Activated naive CD4-positive, alpha-beta T cell treated with anti-CD3 and anti-CD28 coated beads for 36 hours (primary cell): ENCODE data around the gene LRP5. TPM values are rescaled to one million over a fixed set of nuclear protein-coding genes. Genes with fewer than 3 reads are reported as not detected.

ENCODE experiments used
- CTCF ChIA-PET: fragments of 350-600 bp; sonication (Branson Sonifier 250); formaldehyde crosslinking; loops from one replicate; lab custom pipeline; 2021; ENCODE audit warnings: antibody characterized with exemption; lab: Charles Lee
- DNase-seq: peaks from one replicate; pipeline ENCODE4 v3.0.0-alpha.2; 2020
- H3K27ac Mint-ChIP-seq: one replicate; pipeline ENCODE4 v1.8.0; 2021; ENCODE audit warnings: mild to moderate bottlenecking, mixed read lengths
- H3K27me3 Mint-ChIP-seq: one replicate; pipeline ENCODE4 v1.8.0; 2021; ENCODE audit warnings: low read depth, mixed read lengths
- H3K36me3 Mint-ChIP-seq: one replicate; pipeline ENCODE4 v1.8.0; 2021; ENCODE audit warnings: low read depth, mixed read lengths
- H3K4me1 Mint-ChIP-seq: one replicate; pipeline ENCODE4 v1.8.0; 2021; ENCODE audit warnings: low read depth, mixed read lengths
- H3K4me3 Mint-ChIP-seq: one replicate; pipeline ENCODE4 v1.8.0; 2021; ENCODE audit warnings: mild to moderate bottlenecking, moderate library complexity, mixed read lengths
- H3K9me3 Mint-ChIP-seq: one replicate; pipeline ENCODE4 v1.8.0; 2021; ENCODE audit warnings: mixed read lengths
- intact Hi-C: fragments of 100-400 bp; cut with micrococcal nuclease; formaldehyde crosslinking; loops from one replicate; pipeline ENCODE4 v1.15.1; 2023
- total RNA-seq, 2 experiments: library from RNA; stranded (reverse); gene quantifications; one replicate each; pipeline ENCODE4 v1.2.3, GENCODE V29; 2021

The LRP5 gene
- total RNA-seq, 2 experiments from 2014 or later = 14.3 to 17.1 TPM

DNA sequence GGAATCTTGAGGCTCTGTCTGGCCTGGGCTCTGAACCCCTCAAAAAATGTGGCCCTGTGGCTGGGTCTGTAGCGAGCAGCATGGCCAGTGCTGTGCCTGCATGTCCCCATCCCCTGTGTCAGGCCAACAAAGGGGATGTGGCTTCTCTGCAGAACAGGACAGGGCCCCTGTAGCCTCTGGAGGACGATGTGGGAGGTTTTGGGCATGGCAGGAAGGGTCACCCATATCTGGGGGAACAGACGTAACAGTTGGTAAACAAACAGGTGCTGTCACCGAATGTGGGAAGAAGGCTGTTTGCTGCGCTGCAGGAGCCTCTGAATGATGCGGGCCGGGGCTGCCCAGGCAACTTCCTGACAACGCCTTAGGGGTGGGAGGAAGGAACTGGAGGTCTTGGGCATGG, 35.0 kb downstream of the LRP5 start:
- CTCF ChIA-PET = no interaction called here
- no peak for DNase-seq
- H3K4me3 Mint-ChIP-seq = no peak overlapping the region
- no peaks in the 10 kb centered on the region for H3K27me3 Mint-ChIP-seq
- intact Hi-C loops = no loop called here
- no peaks in the 10 kb centered on the region for H3K9me3 Mint-ChIP-seq
- no peak overlapping the region for H3K27ac Mint-ChIP-seq
- no peaks in the 10 kb centered on the region for H3K4me1 Mint-ChIP-seq
- H3K36me3 Mint-ChIP-seq = no peaks in the 10 kb centered on the region

DNA sequence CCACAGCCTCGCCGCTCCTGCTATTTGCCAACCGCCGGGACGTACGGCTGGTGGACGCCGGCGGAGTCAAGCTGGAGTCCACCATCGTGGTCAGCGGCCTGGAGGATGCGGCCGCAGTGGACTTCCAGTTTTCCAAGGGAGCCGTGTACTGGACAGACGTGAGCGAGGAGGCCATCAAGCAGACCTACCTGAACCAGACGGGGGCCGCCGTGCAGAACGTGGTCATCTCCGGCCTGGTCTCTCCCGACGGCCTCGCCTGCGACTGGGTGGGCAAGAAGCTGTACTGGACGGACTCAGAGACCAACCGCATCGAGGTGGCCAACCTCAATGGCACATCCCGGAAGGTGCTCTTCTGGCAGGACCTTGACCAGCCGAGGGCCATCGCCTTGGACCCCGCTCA, 35.5 kb downstream of the LRP5 start:
- H3K27ac Mint-ChIP-seq = no peak overlapping the region
- H3K36me3 Mint-ChIP-seq = no peaks in the 10 kb centered on the region
- no peaks in the 10 kb centered on the region for H3K4me1 Mint-ChIP-seq
- intact Hi-C loops = no loop called here
- no peak overlapping the region for H3K4me3 Mint-ChIP-seq
- H3K27me3 Mint-ChIP-seq = no peaks in the 10 kb centered on the region
- DNase-seq = no peak
- no peaks in the 10 kb centered on the region for H3K9me3 Mint-ChIP-seq
- CTCF ChIA-PET = no interaction called here

DNA sequence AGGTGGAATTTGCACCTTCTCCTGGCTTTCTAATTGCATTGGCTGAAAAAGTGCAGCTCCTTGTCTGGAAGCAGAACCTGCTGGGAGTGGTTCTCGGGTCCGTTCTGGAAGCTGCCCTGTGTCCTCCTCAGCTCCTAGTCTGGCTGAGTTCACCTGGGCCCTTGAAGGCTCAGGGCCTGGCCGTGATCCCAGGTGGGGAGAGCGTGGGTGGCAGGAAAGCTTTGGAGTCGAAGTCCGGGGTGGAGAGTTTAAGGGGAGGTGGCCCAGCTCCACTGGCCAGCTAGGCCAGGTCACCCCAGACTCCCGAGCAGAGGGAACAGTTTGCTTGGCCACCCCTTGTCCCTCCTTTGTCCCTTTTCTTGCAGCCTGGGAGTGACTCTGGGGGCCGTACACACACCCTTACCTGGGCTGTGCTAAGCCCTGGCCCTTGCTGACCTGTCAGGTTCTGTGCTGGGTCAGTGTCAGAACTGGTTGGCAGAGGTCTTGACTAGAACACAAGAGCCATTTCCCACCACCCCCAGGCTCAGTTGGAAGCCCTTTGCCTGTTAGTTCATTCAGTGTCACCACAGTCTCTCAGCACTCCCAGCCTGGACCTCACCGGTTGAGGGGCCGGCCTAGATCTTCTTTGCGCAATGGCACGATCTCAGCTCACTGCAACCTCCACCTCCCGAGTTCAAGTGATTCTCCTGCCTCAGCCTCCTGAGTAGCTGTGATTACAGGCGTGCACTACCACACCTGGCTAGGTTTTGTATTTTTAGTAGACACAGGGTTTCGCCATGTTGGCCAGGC, 37.3 kb downstream of the LRP5 start:
- DNase-seq = no peak
- no peaks in the 10 kb centered on the region for H3K9me3 Mint-ChIP-seq
- H3K4me1 Mint-ChIP-seq = no peaks in the 10 kb centered on the region
- H3K36me3 Mint-ChIP-seq = no peaks in the 10 kb centered on the region
- no peaks in the 10 kb centered on the region for H3K27me3 Mint-ChIP-seq
- no peak overlapping the region for H3K27ac Mint-ChIP-seq
- CTCF ChIA-PET = interaction anchor here (0.7 kb wide), 1 partner anchor 153 kb away, joined by 3 read pairs; no protein-coding TSS in a partner anchor
- intact Hi-C loops = no loop called here
- no peak overlapping the region for H3K4me3 Mint-ChIP-seq

DNA sequence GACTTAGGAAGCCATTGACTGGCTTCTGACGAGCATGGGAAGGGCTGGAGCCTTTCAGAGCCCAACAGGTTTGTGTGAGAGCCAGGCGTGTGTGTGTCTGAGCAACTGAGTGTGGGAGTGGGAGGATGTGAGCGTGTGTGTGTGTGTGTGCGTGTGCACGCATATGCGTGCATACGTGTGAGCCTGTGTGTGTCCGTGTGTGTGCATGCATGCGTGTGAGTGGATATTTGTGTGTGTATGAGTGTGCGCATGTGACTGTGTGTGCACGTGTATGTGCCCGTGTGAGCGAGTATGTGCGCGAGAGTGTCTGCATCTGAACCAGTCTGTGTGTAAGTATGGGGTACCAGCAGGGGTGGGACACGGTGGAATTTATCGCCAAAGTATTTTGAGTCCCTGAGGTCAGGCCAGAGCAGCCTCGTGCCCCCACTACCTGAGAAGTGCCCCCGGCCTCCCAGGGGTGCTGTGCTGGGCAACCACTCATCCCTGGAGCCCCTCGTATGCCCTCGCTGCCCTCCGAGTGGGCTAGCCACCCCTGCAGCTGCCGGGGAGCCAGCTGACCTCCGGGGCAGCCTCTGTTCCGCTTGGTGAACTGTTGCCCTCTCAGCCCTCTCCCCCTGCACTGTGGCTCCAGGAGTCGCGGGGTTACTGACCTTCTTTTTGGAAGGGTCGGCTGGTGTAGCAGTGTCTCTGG, 38.5 kb downstream of the LRP5 start:
- no peaks in the 10 kb centered on the region for H3K4me1 Mint-ChIP-seq
- H3K27me3 Mint-ChIP-seq = no peaks in the 10 kb centered on the region
- CTCF ChIA-PET = no interaction called here
- no peaks in the 10 kb centered on the region for H3K9me3 Mint-ChIP-seq
- intact Hi-C loops = no loop called here
- no peak overlapping the region for H3K27ac Mint-ChIP-seq
- DNase-seq = no peak
- no peaks in the 10 kb centered on the region for H3K36me3 Mint-ChIP-seq
- no peak overlapping the region for H3K4me3 Mint-ChIP-seq

DNA sequence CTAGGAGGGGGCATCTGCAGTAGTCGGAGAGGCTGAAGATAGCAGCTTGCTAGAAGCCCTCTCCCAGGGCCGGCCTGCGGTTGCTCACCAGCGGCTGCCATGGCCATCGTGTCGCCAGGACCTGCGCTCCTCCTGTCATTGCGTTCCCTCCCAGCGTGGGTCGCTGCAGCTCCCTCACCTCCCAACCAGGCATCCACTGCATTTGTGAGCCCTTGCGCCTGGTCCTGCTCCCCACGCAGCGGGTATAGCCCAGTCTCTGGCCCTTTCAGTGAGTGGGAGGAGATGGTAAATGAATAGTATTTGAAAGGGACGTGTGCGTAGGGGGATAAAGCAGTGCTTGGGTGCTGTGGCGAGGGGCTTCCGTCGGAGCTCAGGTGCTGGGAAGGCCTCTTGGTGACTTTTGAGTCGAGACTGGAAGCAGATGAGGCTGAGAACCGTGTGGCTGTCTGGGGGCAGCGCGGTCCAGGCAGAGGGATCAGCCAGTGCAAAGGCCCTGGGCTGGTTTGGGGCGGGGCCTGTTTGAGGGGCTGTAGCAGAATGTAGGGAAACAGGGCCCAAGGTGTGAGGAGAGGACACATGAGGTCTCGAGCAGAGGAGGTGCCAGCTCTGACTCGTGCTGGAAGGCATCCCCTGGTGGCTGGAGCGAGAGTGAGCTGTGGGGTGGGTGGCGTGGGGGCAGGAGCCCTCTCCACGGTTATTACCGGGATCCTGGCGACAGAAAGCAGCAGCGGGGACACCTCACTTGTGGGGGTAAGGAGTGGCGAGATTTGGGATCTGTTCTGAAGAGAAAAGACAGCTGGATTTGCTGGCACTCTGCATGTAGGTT, 39.3 kb downstream of the LRP5 start:
- no peak overlapping the region for H3K27ac Mint-ChIP-seq
- intact Hi-C loops = no loop called here
- H3K27me3 Mint-ChIP-seq = no peaks in the 10 kb centered on the region
- H3K9me3 Mint-ChIP-seq = no peaks in the 10 kb centered on the region
- H3K4me3 Mint-ChIP-seq = no peak overlapping the region
- DNase-seq = no peak
- no peaks in the 10 kb centered on the region for H3K4me1 Mint-ChIP-seq
- CTCF ChIA-PET = no interaction called here
- no peaks in the 10 kb centered on the region for H3K36me3 Mint-ChIP-seq

DNA sequence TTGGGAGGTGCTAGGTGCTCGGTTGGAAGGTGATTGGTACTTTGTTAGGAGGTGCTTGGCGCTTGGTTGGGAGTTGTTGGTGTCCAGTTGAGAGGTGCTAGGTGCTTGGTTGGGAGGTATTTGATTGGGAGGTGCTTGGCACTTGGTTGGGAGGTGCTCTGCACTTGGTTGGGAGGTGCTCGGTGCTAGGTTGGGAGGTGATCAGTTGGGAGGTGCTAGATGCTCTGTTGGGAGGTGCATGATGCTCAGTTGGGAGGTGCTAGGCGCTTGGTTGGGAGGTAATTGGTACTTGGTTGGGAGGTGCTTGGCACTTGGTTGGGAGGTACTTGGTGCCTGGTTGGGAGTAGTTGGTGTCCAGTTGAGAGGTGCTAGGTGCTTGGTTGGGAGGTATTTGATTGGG, 40.2 kb downstream of the LRP5 start:
- Mint-ChIP-seq H3K4me1 (no peaks in the 10 kb centered on the region), H3K9me3 (no peaks in the 10 kb centered on the region), H3K4me3 (no peak overlapping the region), H3K27ac (no peak overlapping the region), H3K36me3 (no peaks in the 10 kb centered on the region), H3K27me3 (no peaks in the 10 kb centered on the region)
- no peak for DNase-seq
- CTCF ChIA-PET = no interaction called here
- intact Hi-C loops = no loop called here

DNA sequence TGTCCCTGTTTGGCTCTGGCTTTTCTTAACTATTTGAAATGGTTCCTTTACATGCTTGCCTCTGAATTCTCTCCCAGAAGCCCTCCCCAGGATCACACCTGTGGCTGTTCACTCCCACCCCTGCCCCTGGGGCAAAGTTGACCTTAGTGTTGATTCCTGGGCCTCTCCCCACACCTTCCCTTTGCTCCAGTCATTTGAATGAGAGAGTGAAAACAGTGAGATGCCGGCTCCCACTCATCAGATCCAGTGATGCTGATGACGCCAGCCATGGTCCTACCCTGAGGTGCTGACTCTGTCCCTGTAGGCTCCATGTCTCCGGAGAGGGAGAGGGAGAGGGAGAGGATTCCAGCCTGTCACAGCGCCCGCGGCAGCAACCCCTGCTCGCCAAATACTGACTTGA, 40.7 kb downstream of the LRP5 start:
- CTCF ChIA-PET = no interaction called here

DNA sequence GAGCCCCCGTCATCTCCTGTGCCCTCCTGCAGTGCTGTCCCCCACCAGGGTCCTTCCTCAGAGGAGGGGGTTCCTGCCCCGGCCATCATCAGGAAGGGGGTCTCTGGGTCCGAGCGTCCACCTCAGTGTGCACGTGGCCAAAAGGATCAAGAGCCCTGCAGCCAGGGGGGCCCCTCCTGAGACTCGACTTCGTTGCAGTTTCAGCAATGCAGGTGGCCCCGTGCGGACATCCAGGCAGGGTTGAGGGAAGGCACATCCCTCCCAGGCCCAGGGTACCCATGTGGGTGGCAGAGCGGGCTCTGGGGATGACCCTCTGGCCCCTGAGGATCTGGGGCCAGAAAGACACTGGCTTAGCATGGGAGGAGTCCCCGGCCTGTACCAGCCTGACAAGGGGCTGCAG, 41.3 kb downstream of the LRP5 start:
- no peak for DNase-seq
- Mint-ChIP-seq H3K9me3 (no peaks in the 10 kb centered on the region), H3K27me3 (no peaks in the 10 kb centered on the region), H3K27ac (no peak overlapping the region), H3K4me3 (no peak overlapping the region), H3K4me1 (no peaks in the 10 kb centered on the region), H3K36me3 (peaks cover 4% of the 10 kb centered on the region)
- intact Hi-C loops = no loop called here
- CTCF ChIA-PET = no interaction called here

More for the DNA sequence above, 40.7 kb downstream of the LRP5 start:
- H3K4me1 Mint-ChIP-seq = no peaks in the 10 kb centered on the region
- DNase-seq = no peak
- H3K27me3 Mint-ChIP-seq = no peaks in the 10 kb centered on the region
- H3K36me3 Mint-ChIP-seq = no peaks in the 10 kb centered on the region
- H3K9me3 Mint-ChIP-seq = no peaks in the 10 kb centered on the region
- no peak overlapping the region for H3K4me3 Mint-ChIP-seq
- intact Hi-C loops = no loop called here
- no peak overlapping the region for H3K27ac Mint-ChIP-seq

DNA sequence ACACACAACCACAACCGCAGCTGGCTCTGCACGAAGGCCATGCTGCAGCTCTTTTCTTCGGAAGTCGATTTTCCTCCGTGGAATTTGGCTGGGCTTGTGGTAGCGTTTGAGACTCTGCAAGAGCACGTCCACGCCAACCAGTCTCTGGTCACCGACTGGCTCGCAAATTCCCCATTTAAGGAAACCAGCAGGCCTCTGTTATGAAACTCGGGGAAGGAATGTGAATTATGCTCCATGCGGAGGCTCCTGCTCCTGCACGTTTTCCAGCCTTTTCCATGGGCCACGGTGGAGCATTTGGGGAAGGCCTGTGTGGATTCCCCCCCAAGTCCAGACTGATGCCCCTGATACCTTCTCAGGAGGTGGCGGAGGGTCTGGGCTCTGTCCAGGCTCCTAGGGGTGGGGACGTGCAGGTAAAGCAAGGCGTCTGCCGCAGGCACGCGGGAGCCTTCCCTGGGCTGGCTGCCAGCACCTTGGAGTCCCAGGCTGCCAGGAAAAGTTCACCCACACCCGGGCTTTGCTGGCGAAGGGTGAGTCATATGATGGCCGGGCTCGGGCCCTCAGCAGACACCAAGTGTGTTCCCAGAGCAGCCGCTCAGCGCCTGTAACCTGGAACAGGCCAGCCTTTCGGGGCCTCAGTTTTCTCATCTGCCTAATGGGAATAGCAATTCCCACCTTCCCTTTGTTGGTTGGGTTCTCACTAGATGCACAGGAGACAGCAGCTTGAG, 41.9 kb downstream of the LRP5 start:
- H3K27me3 Mint-ChIP-seq = no peaks in the 10 kb centered on the region
- peaks cover 8% of the 10 kb centered on the region for H3K36me3 Mint-ChIP-seq
- intact Hi-C loops = no loop called here
- no peak for DNase-seq
- no peaks in the 10 kb centered on the region for H3K4me1 Mint-ChIP-seq
- CTCF ChIA-PET = no interaction called here
- no peak overlapping the region for H3K27ac Mint-ChIP-seq
- no peak overlapping the region for H3K4me3 Mint-ChIP-seq
- no peaks in the 10 kb centered on the region for H3K9me3 Mint-ChIP-seq

DNA sequence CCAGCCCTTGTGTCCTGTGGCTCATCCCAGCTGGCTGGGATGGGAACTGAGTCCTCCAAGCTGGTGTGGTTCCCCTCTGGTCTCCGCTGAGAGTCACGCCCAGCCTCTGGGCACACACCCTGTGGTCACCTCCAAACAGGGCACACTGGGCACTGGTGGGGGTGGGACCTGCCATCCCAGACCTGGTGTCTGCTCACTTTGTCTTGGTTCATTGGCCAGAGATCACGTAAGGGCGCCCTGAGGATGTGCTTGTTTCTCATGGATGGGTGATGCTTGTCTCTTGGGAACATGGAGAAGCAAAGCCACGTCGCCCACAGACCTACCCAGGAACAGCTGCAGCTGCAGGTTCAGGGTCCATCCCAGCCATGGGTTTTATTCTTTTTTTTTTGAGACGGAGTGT, 43.1 kb downstream of the LRP5 start:
- CTCF ChIA-PET = no interaction called here
- H3K9me3 Mint-ChIP-seq = no peaks in the 10 kb centered on the region
- intact Hi-C loops = no loop called here

DNA sequence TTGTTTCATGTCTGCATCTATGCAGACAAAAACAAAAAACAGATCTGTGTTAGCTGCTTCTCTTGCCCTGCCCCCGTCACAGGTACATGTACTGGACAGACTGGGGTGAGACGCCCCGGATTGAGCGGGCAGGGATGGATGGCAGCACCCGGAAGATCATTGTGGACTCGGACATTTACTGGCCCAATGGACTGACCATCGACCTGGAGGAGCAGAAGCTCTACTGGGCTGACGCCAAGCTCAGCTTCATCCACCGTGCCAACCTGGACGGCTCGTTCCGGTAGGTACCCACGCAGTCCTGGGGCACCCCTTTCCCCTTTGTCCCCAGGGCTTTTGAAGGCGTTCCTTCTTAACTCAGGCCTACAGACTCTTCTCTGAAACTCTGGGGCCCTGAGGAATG, 45.2 kb downstream of the LRP5 start:
- Mint-ChIP-seq H3K9me3 (no peaks in the 10 kb centered on the region), H3K36me3 (peaks cover 16% of the 10 kb centered on the region), H3K27me3 (no peaks in the 10 kb centered on the region), H3K27ac (no peak overlapping the region), H3K4me1 (no peaks in the 10 kb centered on the region), H3K4me3 (no peak overlapping the region)
- intact Hi-C loops = no loop called here
- CTCF ChIA-PET = interaction anchor here (1.0 kb wide), 1 partner anchor 100 kb away, joined by 3 read pairs; no protein-coding TSS in a partner anchor
- no peak for DNase-seq

More for the DNA sequence above, 43.1 kb downstream of the LRP5 start:
- no peak overlapping the region for H3K4me3 Mint-ChIP-seq
- peaks cover 12% of the 10 kb centered on the region for H3K36me3 Mint-ChIP-seq
- DNase-seq = no peak
- H3K27ac Mint-ChIP-seq = no peak overlapping the region
- H3K4me1 Mint-ChIP-seq = no peaks in the 10 kb centered on the region
- H3K27me3 Mint-ChIP-seq = no peaks in the 10 kb centered on the region

DNA sequence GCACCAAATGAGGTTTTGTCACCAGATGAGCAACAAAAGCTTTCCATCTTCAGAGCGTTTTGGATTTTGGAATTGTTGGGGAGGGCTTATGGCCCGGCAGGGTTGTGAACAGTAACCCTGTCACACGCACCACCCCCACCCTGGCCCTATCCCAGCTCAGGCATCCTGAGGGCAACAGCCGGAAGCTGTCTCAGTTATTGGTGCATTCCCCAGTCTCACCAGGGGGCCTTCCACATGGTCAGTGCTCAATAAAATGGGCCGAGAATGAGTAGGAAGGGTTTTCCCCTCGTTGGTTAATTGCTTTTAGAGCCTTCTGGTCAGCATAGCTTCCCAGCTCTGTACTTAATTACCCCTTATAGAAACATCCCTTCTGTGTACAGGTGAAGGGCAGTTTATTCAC, 46.0 kb downstream of the LRP5 start:
- CTCF ChIA-PET = no interaction called here
- H3K27ac Mint-ChIP-seq = no peak overlapping the region
- no peak overlapping the region for H3K4me3 Mint-ChIP-seq
- peaks cover 16% of the 10 kb centered on the region for H3K36me3 Mint-ChIP-seq
- H3K4me1 Mint-ChIP-seq = no peaks in the 10 kb centered on the region
- no peaks in the 10 kb centered on the region for H3K27me3 Mint-ChIP-seq
- H3K9me3 Mint-ChIP-seq = no peaks in the 10 kb centered on the region
- no peak for DNase-seq
- intact Hi-C loops = no loop called here
